Activated naive CD4-positive, alpha-beta T cell treated with Interleukin-2 at 50 U/mL for 16 hours (primary cell): ENCODE measurements around the gene TUBGCP2.

ENCODE experiments used
- DNase-seq: peaks from one replicate; pipeline ENCODE4 v3.0.0-alpha.2; 2020

TUBGCP2 gene

GRCh38 chr10:133342942-133343341, 34.3 kb upstream of the TUBGCP2 start:
- DNase-seq: no peak

- no peak for DNase-seq
Measured at GRCh38 chr10:133341983-133342382, 33.3 kb upstream of the TUBGCP2 start.

GRCh38 chr10:133339708-133340380, 31.2 kb upstream of the TUBGCP2 start:
- no peak for DNase-seq

- no peak for DNase-seq
Measured at GRCh38 chr10:133338080-133339071, 29.7 kb upstream of the TUBGCP2 start.

GRCh38 chr10:133337370-133337725, 28.7 kb upstream of the TUBGCP2 start:
- no peak for DNase-seq

- DNase-seq: peak; percentile 78
Measured at GRCh38 chr10:133336577-133337369, 28.1 kb upstream of the TUBGCP2 start, which contains the start of gene CALY. Gene CALY, minus strand, starts transcription at chr10:133336896. Its CDS starts 7,907 bp downstream, at chr10:133328989.

GRCh38 chr10:133336118-133336576, 27.5 kb upstream of the TUBGCP2 start:
- DNase-seq: no peak

- peak; percentile 77 for DNase-seq
Measured at GRCh38 chr10:133335246-133336117, 26.8 kb upstream of the TUBGCP2 start.

GRCh38 chr10:133334503-133335245, 26.0 kb upstream of the TUBGCP2 start:
- no peak for DNase-seq

- DNase-seq: no peak
Measured at GRCh38 chr10:133332936-133333699, 24.4 kb upstream of the TUBGCP2 start.

- DNase-seq: peak; percentile 88
Measured at GRCh38 chr10:133329491-133330202, 21.0 kb upstream of the TUBGCP2 start.

GRCh38 chr10:133328358-133329343, 20.0 kb upstream of the TUBGCP2 start:
- DNase-seq: no peak

GRCh38 chr10:133327651-133328357, 19.1 kb upstream of the TUBGCP2 start:
- no peak for DNase-seq

GRCh38 chr10:133326745-133327650, 18.3 kb upstream of the TUBGCP2 start:
- no peak for DNase-seq

- no peak for DNase-seq
Measured at GRCh38 chr10:133326223-133326551, 17.5 kb upstream of the TUBGCP2 start.

- DNase-seq: no peak
Measured at GRCh38 chr10:133325440-133326222, 17.0 kb upstream of the TUBGCP2 start.
